Trophoblast cell (in vitro differentiated cells and primary cell): ENCODE measurements around the gene ZNF23.

Experiments
- DNase-seq, 2 donors: peaks; one replicate each; pipeline ENCODE4 v3.0.0-alpha.2; 2016
- H2AFZ ChIP-seq: 2 replicates; pipeline ENCODE4 v1.6.1; 2013; ENCODE audit warnings: low read length, moderate library complexity, mild to moderate bottlenecking; ENCODE audit not compliant: insufficient read depth, poor library complexity
- H2AK5ac ChIP-seq: 2 replicates; pipeline ENCODE4 v1.6.1; 2013; ENCODE audit warnings: mild to moderate bottlenecking, low read length
- H2BK120ac ChIP-seq: 2 replicates; pipeline ENCODE4 v1.6.1; 2013; ENCODE audit warnings: low read length, mild to moderate bottlenecking, moderate library complexity; ENCODE audit not compliant: insufficient read depth, poor library complexity
- H2BK12ac ChIP-seq: 2 replicates; pipeline ENCODE4 v1.6.1; 2013; ENCODE audit warnings: mild to moderate bottlenecking, low read length, moderate library complexity
- H2BK5ac ChIP-seq: 2 replicates; pipeline ENCODE4 v1.6.1; 2013; ENCODE audit warnings: low read length, low read depth, moderate library complexity, mild to moderate bottlenecking; ENCODE audit not compliant: poor library complexity
- H3K14ac ChIP-seq: 2 replicates; pipeline ENCODE4 v1.6.1; 2013; ENCODE audit warnings: mild to moderate bottlenecking, low read length
- H3K18ac ChIP-seq: 2 replicates; pipeline ENCODE4 v1.6.1; 2013; ENCODE audit warnings: mild to moderate bottlenecking, low read length
- H3K23ac ChIP-seq: 2 replicates; pipeline ENCODE4 v1.6.1; 2013; ENCODE audit warnings: low read length
- H3K27ac ChIP-seq: 2 replicates; pipeline ENCODE4 v1.5.1; 2013; ENCODE audit warnings: low read depth, mild to moderate bottlenecking, inconsistent platforms, low read length, moderate library complexity
- H3K27me3 ChIP-seq: 2 replicates; pipeline ENCODE4 v1.6.1; 2013; ENCODE audit warnings: inconsistent platforms, mild to moderate bottlenecking, low read length, moderate library complexity; ENCODE audit not compliant: insufficient read depth
- H3K36me3 ChIP-seq, 2 experiments: 1 replicate in 1 of 2; 2 replicates in 1 of 2; pipeline ENCODE4 v1.6.1; 2013; ENCODE audit warnings: low read length in 2 of 2, mild to moderate bottlenecking in 2 of 2, moderate library complexity in 1 of 2; ENCODE audit not compliant: insufficient read depth in 2 of 2, control insufficient read depth in 1 of 2
- H3K4ac ChIP-seq: 2 replicates; pipeline ENCODE4 v1.6.1; 2013; ENCODE audit warnings: low read depth, mild to moderate bottlenecking, low read length, moderate library complexity
- H3K4me1 ChIP-seq, 2 experiments: 1 replicate in 1 of 2; 2 replicates in 1 of 2; pipeline ENCODE4 v1.6.1; 2013; ENCODE audit warnings: low read length in 2 of 2, mild to moderate bottlenecking in 2 of 2, moderate library complexity in 1 of 2; ENCODE audit not compliant: insufficient read depth in 2 of 2, control insufficient read depth in 1 of 2
- H3K4me2 ChIP-seq: 2 replicates; pipeline ENCODE4 v1.6.1; 2013; ENCODE audit warnings: inconsistent platforms, mild to moderate bottlenecking, low read length, moderate library complexity
- H3K4me3 ChIP-seq: 2 replicates; pipeline ENCODE4 v1.5.1; 2013; ENCODE audit warnings: mild to moderate bottlenecking, low read depth, low read length, inconsistent platforms
- H3K79me1 ChIP-seq: one replicate; pipeline ENCODE4 v1.6.1; 2013; ENCODE audit warnings: low read length
- H3K79me2 ChIP-seq: 2 replicates; pipeline ENCODE4 v1.6.1; 2013; ENCODE audit warnings: low read length, mild to moderate bottlenecking; ENCODE audit not compliant: control insufficient read depth, insufficient read depth, poor library complexity
- H3K9ac ChIP-seq: 2 replicates; pipeline ENCODE4 v1.6.1; 2013; ENCODE audit warnings: mild to moderate bottlenecking, low read length
- H3K9me3 ChIP-seq: 2 replicates; pipeline ENCODE4 v1.6.1; 2013; ENCODE audit warnings: low read depth, mild to moderate bottlenecking, control low read depth, inconsistent platforms, low read length; ENCODE audit not compliant: insufficient read depth
- H4K12ac ChIP-seq: 2 replicates; pipeline ENCODE4 v1.6.1; 2013; ENCODE audit warnings: low read depth, mild to moderate bottlenecking, low read length, moderate library complexity
- H4K8ac ChIP-seq: 2 replicates; pipeline ENCODE4 v1.6.1; 2013; ENCODE audit warnings: low read depth, mild to moderate bottlenecking, low read length, moderate library complexity
- H4K91ac ChIP-seq: one replicate; pipeline ENCODE4 v1.6.1; 2013; ENCODE audit warnings: low read depth, mild to moderate bottlenecking, low read length, moderate library complexity
- WGBS: extraction: QIAGEN DNeasy Blood & Tissue Kit; methylation state at CpG from one replicate; pipeline ENCODE4 v1.1.7; 2013; ENCODE audit warnings: missing lambda C conversion rate; ENCODE audit not compliant: insufficient read length, insufficient coverage; ENCODE audit errors: extremely low coverage; 5-methylcytosine and 5-hydroxymethylcytosine counted together

The ZNF23 gene

DNA sequence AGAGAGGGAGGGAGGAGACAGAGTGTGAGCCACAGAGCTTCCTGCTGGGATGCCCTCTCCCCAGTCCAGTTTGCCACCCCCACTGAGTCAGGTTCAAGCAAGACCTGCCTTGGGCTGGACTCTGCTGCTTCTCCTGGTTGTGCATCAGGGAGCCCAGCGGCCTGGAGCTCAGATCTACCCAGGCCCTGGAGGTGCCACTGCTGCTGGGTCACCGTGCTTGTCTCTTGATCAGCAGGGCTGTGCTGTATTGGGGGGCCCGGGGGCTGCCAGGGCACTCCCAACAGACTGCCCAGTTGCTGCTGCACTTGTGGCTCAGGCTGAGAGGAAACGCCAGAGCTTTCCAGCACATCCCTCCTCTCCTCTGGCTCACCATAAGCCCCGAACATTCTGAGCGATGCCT is 29.1 kb downstream of the ZNF23 start:
- no peak overlapping the region for H2BK5ac ChIP-seq
- peaks cover 2 to 6% of the 10 kb centered on the region in 2 experiments for H3K4me1 ChIP-seq
- no peak overlapping the region for H2BK12ac ChIP-seq
- no CpG with 5 or more reads among the region's 6 CpGs for WGBS
- no peak overlapping the region for H3K14ac ChIP-seq
- H3K4me2 ChIP-seq = no peak overlapping the region
- no peak overlapping the region for H4K91ac ChIP-seq
- no peak overlapping the region for H4K12ac ChIP-seq
- no peak for DNase-seq
- no peaks in the 10 kb centered on the region for H3K79me2 ChIP-seq
- H3K79me1 ChIP-seq = peaks cover 3% of the 10 kb centered on the region
- no peak overlapping the region for H2BK120ac ChIP-seq
- no peak overlapping the region for H3K23ac ChIP-seq
- no peaks in the 10 kb centered on the region for H3K36me3 ChIP-seq
- H3K27ac ChIP-seq = no peak overlapping the region
- H3K4ac ChIP-seq = no peak overlapping the region
- no peak overlapping the region for H2AFZ ChIP-seq
- H3K27me3 ChIP-seq = no peaks in the 10 kb centered on the region
- no peak overlapping the region for H4K8ac ChIP-seq
- peaks cover 5% of the 10 kb centered on the region for H3K9me3 ChIP-seq
- no peak overlapping the region for H3K9ac ChIP-seq
- H3K18ac ChIP-seq = no peak overlapping the region
- no peak overlapping the region for H3K4me3 ChIP-seq
- no peak overlapping the region for H2AK5ac ChIP-seq

DNA sequence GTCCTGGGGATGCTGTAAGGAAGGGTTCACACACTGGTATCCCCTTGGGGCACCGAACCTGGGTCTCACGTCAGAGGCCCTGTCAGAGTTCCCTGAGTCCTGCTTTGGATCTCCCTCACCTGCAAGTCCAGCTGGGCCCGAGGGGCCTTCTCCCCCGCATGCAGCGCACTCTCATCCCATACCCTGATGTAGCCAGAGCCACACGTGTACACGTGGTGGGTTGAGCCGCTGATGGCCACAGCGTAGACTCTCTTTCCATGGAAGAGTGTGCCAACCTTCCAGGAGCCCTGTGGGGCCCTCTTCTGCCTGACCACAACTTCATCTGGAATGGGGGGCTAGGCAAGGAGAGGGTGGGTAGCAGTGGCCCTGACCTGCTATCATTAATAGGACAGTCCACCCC is 30.1 kb downstream of the ZNF23 start:
- no peak overlapping the region for H3K23ac ChIP-seq
- peaks cover 0 to 5% of the 10 kb centered on the region in 2 experiments for H3K4me1 ChIP-seq
- no peak overlapping the region for H3K4me3 ChIP-seq
- H2AFZ ChIP-seq = no peak overlapping the region
- no CpG with 5 or more reads among the region's 9 CpGs for WGBS
- no peak overlapping the region for H4K91ac ChIP-seq
- H3K4me2 ChIP-seq = no peak overlapping the region
- H3K27me3 ChIP-seq = no peaks in the 10 kb centered on the region
- no peak overlapping the region for H3K27ac ChIP-seq
- no peaks in the 10 kb centered on the region for H3K36me3 ChIP-seq
- H3K79me1 ChIP-seq = no peaks in the 10 kb centered on the region
- no peak overlapping the region for H2AK5ac ChIP-seq
- H3K4ac ChIP-seq = no peak overlapping the region
- DNase-seq = no peak
- no peak overlapping the region for H2BK12ac ChIP-seq
- H3K79me2 ChIP-seq = no peaks in the 10 kb centered on the region
- H4K8ac ChIP-seq = no peak overlapping the region
- no peak overlapping the region for H2BK120ac ChIP-seq
- no peak overlapping the region for H3K18ac ChIP-seq
- H3K9ac ChIP-seq = no peak overlapping the region
- peaks cover 5% of the 10 kb centered on the region for H3K9me3 ChIP-seq
- no peak overlapping the region for H4K12ac ChIP-seq
- no peak overlapping the region for H2BK5ac ChIP-seq
- no peak overlapping the region for H3K14ac ChIP-seq

DNA sequence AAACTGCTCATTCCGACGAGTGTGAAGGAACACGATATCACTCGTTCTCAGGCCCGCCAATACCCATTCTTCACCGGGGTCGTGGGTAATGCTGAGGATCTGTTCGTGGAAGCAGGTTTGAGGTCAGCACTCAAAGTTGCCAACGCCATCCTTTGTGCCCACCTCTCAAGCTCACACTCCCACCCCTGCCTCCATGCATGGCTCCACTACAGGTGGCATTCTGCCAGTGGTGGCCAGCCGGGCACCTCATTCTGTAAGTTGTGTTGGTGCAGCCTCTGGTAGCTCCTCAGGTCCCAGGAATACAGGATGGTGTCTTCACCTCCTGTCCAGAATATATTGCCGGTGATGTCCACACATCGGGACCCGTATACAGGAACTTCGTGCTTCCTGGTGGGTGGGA is 30.9 kb downstream of the ZNF23 start:
- H4K12ac ChIP-seq = no peak overlapping the region
- no peaks in the 10 kb centered on the region for H3K36me3 ChIP-seq
- no peak overlapping the region for H3K4me2 ChIP-seq
- H3K4ac ChIP-seq = no peak overlapping the region
- H3K27me3 ChIP-seq = no peaks in the 10 kb centered on the region
- no peak overlapping the region for H2BK5ac ChIP-seq
- H4K8ac ChIP-seq = no peak overlapping the region
- no peak overlapping the region for H4K91ac ChIP-seq
- H3K79me2 ChIP-seq = no peaks in the 10 kb centered on the region
- no peak overlapping the region for H2AFZ ChIP-seq
- peaks cover 5% of the 10 kb centered on the region for H3K9me3 ChIP-seq
- H3K79me1 ChIP-seq = no peaks in the 10 kb centered on the region
- no peak overlapping the region for H2BK120ac ChIP-seq
- no peak overlapping the region for H3K27ac ChIP-seq
- H3K4me3 ChIP-seq = no peak overlapping the region
- no peak overlapping the region for H2BK12ac ChIP-seq
- H2AK5ac ChIP-seq = no peak overlapping the region
- peaks cover 0 to 5% of the 10 kb centered on the region in 2 experiments for H3K4me1 ChIP-seq
- no peak overlapping the region for H3K18ac ChIP-seq
- H3K23ac ChIP-seq = no peak overlapping the region
- no CpG with 5 or more reads among the region's 14 CpGs for WGBS
- no peak overlapping the region for H3K9ac ChIP-seq
- no peak for DNase-seq
- H3K14ac ChIP-seq = no peak overlapping the region

DNA sequence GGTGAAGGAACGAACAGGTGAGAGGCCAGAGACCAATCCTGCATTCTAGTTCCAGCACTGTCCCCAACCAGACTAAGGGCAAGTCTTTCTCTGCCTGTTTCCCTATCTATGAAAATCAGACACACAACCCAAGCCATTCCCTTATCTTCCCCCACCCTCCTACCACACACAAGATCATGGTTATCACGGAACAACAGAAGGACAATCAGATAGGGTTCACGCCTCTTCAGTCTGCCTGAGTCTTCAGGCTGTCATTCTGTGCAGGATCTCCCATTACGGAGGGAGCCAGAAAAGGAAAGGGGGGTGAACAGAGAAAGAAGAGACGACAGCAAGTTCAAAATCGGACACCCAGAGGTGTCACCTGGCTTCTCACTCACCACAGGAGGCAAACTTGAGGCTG is 31.3 kb downstream of the ZNF23 start:
- no CpG with 5 or more reads among the region's 6 CpGs for WGBS
- peaks cover 3 to 7% of the 10 kb centered on the region in 2 experiments for H3K4me1 ChIP-seq
- H3K23ac ChIP-seq = no peak overlapping the region
- no peak for DNase-seq
- no peak overlapping the region for H3K14ac ChIP-seq
- no peaks in the 10 kb centered on the region for H3K79me2 ChIP-seq
- no peak overlapping the region for H2BK5ac ChIP-seq
- H4K91ac ChIP-seq = no peak overlapping the region
- no peak overlapping the region for H3K4ac ChIP-seq
- no peaks in the 10 kb centered on the region for H3K36me3 ChIP-seq
- no peak overlapping the region for H3K18ac ChIP-seq
- H3K4me2 ChIP-seq = no peak overlapping the region
- no peak overlapping the region for H4K12ac ChIP-seq
- H4K8ac ChIP-seq = no peak overlapping the region
- H2AK5ac ChIP-seq = no peak overlapping the region
- H3K9ac ChIP-seq = no peak overlapping the region
- H3K9me3 ChIP-seq = peaks cover 5% of the 10 kb centered on the region
- no peak overlapping the region for H3K27ac ChIP-seq
- H3K79me1 ChIP-seq = no peaks in the 10 kb centered on the region
- no peak overlapping the region for H2AFZ ChIP-seq
- no peak overlapping the region for H3K4me3 ChIP-seq
- H3K27me3 ChIP-seq = peaks cover 2% of the 10 kb centered on the region
- no peak overlapping the region for H2BK120ac ChIP-seq
- H2BK12ac ChIP-seq = no peak overlapping the region
